ENCODE data around the gene PGAM5. TPM values are rescaled to one million over a fixed set of nuclear protein-coding genes. Genes with fewer than 3 reads are reported as not detected.

Gene PGAM5
- total RNA-seq, 4 donors from 2014 or later: 23.8 to 29.6 (median 26.1) TPM

- Histone ChIP-seq H3K4me3 (no peak overlapping the region), H3K36me3 (peaks cover 0 to 94% of the 10 kb centered on the region in 2 donors), H3K9me3 (no peaks in the 10 kb centered on the region), H3K4me1 (no peaks in the 10 kb centered on the region), H3K27me3 (no peaks in the 10 kb centered on the region), H3K27ac (no peak overlapping the region)
- TF ChIP-seq POLR2A (IDR thresholded peaks at IDR 0.05): no peak
- ATAC-seq: no peak
- WGBS, 2 donors (ENCODE audit: low coverage in 1 of 2): 61 to 94% methylated on average over 4 to 7 of the region's 14 CpGs
Observed at GRCh38 chr12:132675757-132676432, 34.7 kb upstream of the PGAM5 start.

GRCh38 chr12:132677492-132677891 is 33.1 kb upstream of the PGAM5 start:
- 75 to 90% methylated on average over 2 to 7 of the region's 9 CpGs for WGBS, 2 donors (ENCODE audit: low coverage in 1 of 2)

GRCh38 chr12:132685400-132685799 is 25.2 kb upstream of the PGAM5 start:
- no peaks in the 10 kb centered on the region for H3K9me3 ChIP-seq
- peaks cover 0 to 27% (median 8%) of the 10 kb centered on the region in 3 donors for H3K4me1 ChIP-seq
- ATAC-seq: no peak
- H3K36me3 ChIP-seq: peaks cover 0 to 3% of the 10 kb centered on the region in 2 donors
- 80% methylated on average over 4 of the region's 5 CpGs; no CpG with 5 or more reads in 1 of the 2 donors for WGBS, 2 donors (ENCODE audit: low coverage in 1 of 2)
- no peaks in the 10 kb centered on the region for H3K27me3 ChIP-seq
- no peak overlapping the region for H3K27ac ChIP-seq
- no peak overlapping the region for H3K4me3 ChIP-seq
- TF ChIP-seq EP300 (IDR thresholded peaks at IDR 0.05): no peak
- no peak for TF ChIP-seq POLR2AphosphoS5 (IDR thresholded peaks at IDR 0.05)
- TF ChIP-seq CTCF (IDR thresholded peaks at IDR 0.05): no peak

More at GRCh38 chr12:132677492-132677891, 33.1 kb upstream of the PGAM5 start:
- ATAC-seq: no peak
- Histone ChIP-seq H3K36me3 (peaks cover 0 to 79% of the 10 kb centered on the region in 2 donors), H3K4me3 (no peak overlapping the region), H3K27ac (no peak overlapping the region), H3K27me3 (no peaks in the 10 kb centered on the region), H3K9me3 (no peaks in the 10 kb centered on the region), H3K4me1 (no peaks in the 10 kb centered on the region)
- TF ChIP-seq POLR2AphosphoS5 (IDR thresholded peaks at IDR 0.05): no peak

GRCh38 chr12:132686825-132687210 is 23.8 kb upstream of the PGAM5 start:
- no CpG with 5 or more reads among the region's 55 CpGs for WGBS, 2 donors (ENCODE audit: low coverage in 1 of 2)
- Histone ChIP-seq H3K4me1 (peaks cover 0 to 27% (median 8%) of the 10 kb centered on the region in 3 donors), H3K4me3 (peak overlapping the region; percentile 62 to 98), H3K27me3 (no peaks in the 10 kb centered on the region), H3K36me3 (peaks cover 0 to 16% of the 10 kb centered on the region in 2 donors), H3K27ac (peak overlapping the region; percentile 15 to 90 (median 80)), H3K9me3 (no peaks in the 10 kb centered on the region)
- ATAC-seq: peak; percentile 58
- TF ChIP-seq POLR2A (IDR thresholded peaks at IDR 0.05) (no peak), POLR2AphosphoS5 (IDR thresholded peaks at IDR 0.05) (no peak), CTCF (IDR thresholded peaks at IDR 0.05) (no peak), EP300 (IDR thresholded peaks at IDR 0.05) (no peak)

GRCh38 chr12:132687211-132688164 is 23.2 kb upstream of the PGAM5 start, which contains the start of the genes POLE and PXMP2:
Gene POLE (minus strand): TSS chr12:132687342. CDS start chr12:132687315, 27 bp downstream.
Gene PXMP2 (plus strand): TSS chr12:132687587. CDS start chr12:132687671, 84 bp downstream.
- TF ChIP-seq POLR2A (IDR thresholded peaks at IDR 0.05) (peak; percentile 58 to 75), POLR2AphosphoS5 (IDR thresholded peaks at IDR 0.05) (peak; percentile 68), EP300 (IDR thresholded peaks at IDR 0.05) (no peak), CTCF (IDR thresholded peaks at IDR 0.05) (peak in 3 of 4 experiments; percentile 15 to 47 (median 41))
- no CpG with 5 or more reads among the region's 134 CpGs for WGBS, 2 donors (ENCODE audit: low coverage in 1 of 2)

More at GRCh38 chr12:132687211-132688164, 23.2 kb upstream of the PGAM5 start, which contains the start of the genes POLE and PXMP2:
- Histone ChIP-seq H3K9me3 (no peaks in the 10 kb centered on the region), H3K4me3 (peak within 1 kb of the TSS; percentile 62 to 98), H3K4me1 (peaks cover 0 to 27% (median 8%) of the 10 kb centered on the region in 3 donors), H3K36me3 (peaks cover 0 to 19% of the 10 kb centered on the region in 2 donors), H3K27ac (peak within 1 kb of the TSS; percentile 15 to 90 (median 80)), H3K27me3 (no peaks in the 10 kb centered on the region)
- peak; percentile 98 for ATAC-seq

Measured in gastroesophageal sphincter (tissue), 4 donors.